Uterus (tissue), 2 donors: ENCODE data around the gene FFAR4.

Experiments used
- POLR2A ChIP-seq, 2 donors: fragments of 450-650 bp; IDR thresholded peaks; one replicate each; pipeline ENCODE4 v1.6.1; 2016; ENCODE audit warnings: antibody characterized with exemption in 2 of 2, mild to moderate bottlenecking in 1 of 2, moderate library complexity in 1 of 2
- TF ChIP-seq, protein P1 (sequence below), 4 experiments: fragments of 200-600 bp in 2 of 4; fragments of 450-650 bp in 2 of 4; sonication (generic) in 2 of 4; IDR thresholded peaks; one replicate each; pipeline ENCODE4 v1.5.1; 2016 to 2019; ENCODE audit warnings: antibody characterized with exemption in 4 of 4, mild to moderate bottlenecking in 2 of 4, moderate library complexity in 1 of 4

DNA sequence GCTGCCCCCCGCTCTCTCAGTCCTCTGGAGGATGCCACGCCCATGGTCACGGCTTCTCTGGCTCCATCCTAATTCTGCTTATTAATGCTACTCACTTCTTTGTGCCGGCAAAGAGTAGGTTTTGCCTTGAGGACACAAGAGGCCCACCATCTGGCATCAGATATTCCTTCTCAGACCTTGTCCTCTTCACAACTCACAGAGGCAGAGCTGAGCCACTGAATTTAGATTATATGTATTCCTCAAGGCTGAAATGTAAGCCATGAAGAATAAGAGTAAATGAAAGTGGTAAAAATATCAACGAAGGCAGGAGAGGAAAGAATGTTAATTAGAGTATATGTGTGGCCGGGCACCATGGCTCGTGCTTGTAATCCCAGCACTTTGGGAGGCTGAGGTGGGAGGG, 28.1 kb downstream of the FFAR4 start:
- TF ChIP-seq, protein P1, sequence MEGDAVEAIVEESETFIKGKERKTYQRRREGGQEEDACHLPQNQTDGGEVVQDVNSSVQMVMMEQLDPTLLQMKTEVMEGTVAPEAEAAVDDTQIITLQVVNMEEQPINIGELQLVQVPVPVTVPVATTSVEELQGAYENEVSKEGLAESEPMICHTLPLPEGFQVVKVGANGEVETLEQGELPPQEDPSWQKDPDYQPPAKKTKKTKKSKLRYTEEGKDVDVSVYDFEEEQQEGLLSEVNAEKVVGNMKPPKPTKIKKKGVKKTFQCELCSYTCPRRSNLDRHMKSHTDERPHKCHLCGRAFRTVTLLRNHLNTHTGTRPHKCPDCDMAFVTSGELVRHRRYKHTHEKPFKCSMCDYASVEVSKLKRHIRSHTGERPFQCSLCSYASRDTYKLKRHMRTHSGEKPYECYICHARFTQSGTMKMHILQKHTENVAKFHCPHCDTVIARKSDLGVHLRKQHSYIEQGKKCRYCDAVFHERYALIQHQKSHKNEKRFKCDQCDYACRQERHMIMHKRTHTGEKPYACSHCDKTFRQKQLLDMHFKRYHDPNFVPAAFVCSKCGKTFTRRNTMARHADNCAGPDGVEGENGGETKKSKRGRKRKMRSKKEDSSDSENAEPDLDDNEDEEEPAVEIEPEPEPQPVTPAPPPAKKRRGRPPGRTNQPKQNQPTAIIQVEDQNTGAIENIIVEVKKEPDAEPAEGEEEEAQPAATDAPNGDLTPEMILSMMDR (IDR thresholded peaks at IDR 0.05), result no peak
- TF ChIP-seq POLR2A (IDR thresholded peaks at IDR 0.05), result no peak
